Stimulated activated CD8-positive, alpha-beta memory T cell treated with anti-CD3 and anti-CD28 coated beads, Interleukin-4, amount 100 ng/mL, for 1 hour (primary cell): ENCODE measurements around the gene NDUFA13.

Experiments used
- DNase-seq, 2 donors: peaks; one replicate each; pipeline ENCODE4 v3.0.0-alpha.2; 2020; ENCODE audit warnings: low read depth in 2 of 2, low spot score in 1 of 2

Gene NDUFA13

GRCh38 chr19:19566306-19566705 is 50.3 kb downstream of the NDUFA13 start:
- DNase-seq: no peak

GRCh38 chr19:19567391-19567790 is 51.4 kb downstream of the NDUFA13 start:
- no peak for DNase-seq

- no peak for DNase-seq
Measured at GRCh38 chr19:19568802-19569756, 53.1 kb downstream of the NDUFA13 start.

- DNase-seq: no peak
Measured at GRCh38 chr19:19570571-19570970, 54.5 kb downstream of the NDUFA13 start.

GRCh38 chr19:19571071-19571786 is 55.2 kb downstream of the NDUFA13 start:
- DNase-seq: no peak

GRCh38 chr19:19575411-19575810 is 59.4 kb downstream of the NDUFA13 start:
- DNase-seq: no peak
